GM18867 (cell line): ENCODE measurements around the gene KREMEN1.

ENCODE experiments used
- ATAC-seq: cut with Tn5 transposase; IDR thresholded peaks from one replicate; pipeline ENCODE4 v1.9.1; 2021; ENCODE audit warnings: mild to moderate bottlenecking, moderate library complexity; ENCODE audit not compliant: unreplicated experiment

The KREMEN1 gene

GRCh38 chr22:29126670-29127395 lies 54.0 kb downstream of the KREMEN1 start:
- ATAC-seq = no peak

- no peak for ATAC-seq
These were observed 56.3 kb downstream of the KREMEN1 start for GRCh38 chr22:29128891-29129807.

- no peak for ATAC-seq
These were observed 56.9 kb downstream of the KREMEN1 start for GRCh38 chr22:29129808-29130140.

- ATAC-seq = no peak
These were observed 57.6 kb downstream of the KREMEN1 start for GRCh38 chr22:29130476-29130875.

GRCh38 chr22:29133603-29134133 lies 60.8 kb downstream of the KREMEN1 start:
- ATAC-seq = no peak

GRCh38 chr22:29134448-29134847 lies 61.6 kb downstream of the KREMEN1 start:
- no peak for ATAC-seq

GRCh38 chr22:29136782-29137700 lies 64.2 kb downstream of the KREMEN1 start:
- no peak for ATAC-seq

- no peak for ATAC-seq
These were observed 65.9 kb downstream of the KREMEN1 start for GRCh38 chr22:29138556-29139305.

GRCh38 chr22:29139965-29140782 lies 67.3 kb downstream of the KREMEN1 start:
- no peak for ATAC-seq

GRCh38 chr22:29141078-29141688 lies 68.3 kb downstream of the KREMEN1 start:
- ATAC-seq = no peak

- ATAC-seq = no peak
These were observed 69.3 kb downstream of the KREMEN1 start for GRCh38 chr22:29142116-29142515.

GRCh38 chr22:29143941-29144785 lies 71.3 kb downstream of the KREMEN1 start:
- ATAC-seq = no peak

GRCh38 chr22:29144786-29145160 lies 71.9 kb downstream of the KREMEN1 start:
- ATAC-seq = no peak

- ATAC-seq = no peak
These were observed 72.7 kb downstream of the KREMEN1 start for GRCh38 chr22:29145321-29146072.

GRCh38 chr22:29146091-29146560 lies 73.3 kb downstream of the KREMEN1 start:
- ATAC-seq = no peak

GRCh38 chr22:29146771-29147170 lies 73.9 kb downstream of the KREMEN1 start:
- ATAC-seq = no peak

- no peak for ATAC-seq
These were observed 74.6 kb downstream of the KREMEN1 start for GRCh38 chr22:29147331-29147899.
